Ascending aorta (tissue), 2 donors: ENCODE data around the gene SKAP1. TPM values are rescaled to one million over a fixed set of nuclear protein-coding genes. Genes with fewer than 3 reads are reported as not detected.
A peak's percentile ranks its signal among the peaks of the same experiment; 100 is the strongest.

ENCODE experiments used
- DNase-seq, 2 donors: peaks; one replicate each; pipeline ENCODE4 v3.0.0-alpha.2; 2019; ENCODE audit warnings: low spot score in 2 of 2
- H3K27ac ChIP-seq, 2 donors: fragments of 200-600 bp; sonication (generic); one replicate each; pipeline ENCODE4 v1.5.1; 2016 to 2017; ENCODE audit warnings: mild to moderate bottlenecking in 1 of 2
- H3K27me3 ChIP-seq: fragments of 200-600 bp; sonication (generic); one replicate; pipeline ENCODE4 v1.5.1; 2017
- H3K36me3 ChIP-seq, 2 donors: fragments of 200-600 bp; sonication (generic); one replicate each; pipeline ENCODE4 v1.5.1; 2016
- H3K4me1 ChIP-seq, 2 donors: fragments of 200-600 bp; sonication (generic); one replicate each; pipeline ENCODE4 v1.5.1; 2016 to 2017; ENCODE audit warnings: mild to moderate bottlenecking in 1 of 2
- H3K4me3 ChIP-seq, 2 donors: fragments of 200-600 bp; sonication (generic); one replicate each; pipeline ENCODE4 v1.5.1; 2016 to 2017; ENCODE audit warnings: mild to moderate bottlenecking in 1 of 2
- H3K9me3 ChIP-seq, 2 donors: fragments of 200-600 bp; sonication (generic); one replicate each; pipeline ENCODE4 v1.5.1; 2016
- intact Hi-C: fragments of 100-400 bp; cut with DNase I; formaldehyde crosslinking; loops from one replicate; pipeline ENCODE4 v1.15.1; 2023
- total RNA-seq: library from RNA; depleted of rRNA; stranded (reverse); fragments of >200 nt; gene quantifications from one replicate; pipeline ENCODE4 v1.1.0, GENCODE V29; 2016
- TF ChIP-seq, protein P1 (sequence below), 3 experiments: fragments of 200-600 bp in 2 of 3; fragments of 450-650 bp in 1 of 3; sonication (generic) in 2 of 3; IDR thresholded peaks; one replicate each; pipeline ENCODE4 v1.5.1; 2016 to 2019; ENCODE audit warnings: antibody characterized with exemption in 3 of 3, mild to moderate bottlenecking in 1 of 3, moderate library complexity in 1 of 3

The SKAP1 gene
- total RNA-seq, 1 donor from 2014 or later, result not detected

DNA sequence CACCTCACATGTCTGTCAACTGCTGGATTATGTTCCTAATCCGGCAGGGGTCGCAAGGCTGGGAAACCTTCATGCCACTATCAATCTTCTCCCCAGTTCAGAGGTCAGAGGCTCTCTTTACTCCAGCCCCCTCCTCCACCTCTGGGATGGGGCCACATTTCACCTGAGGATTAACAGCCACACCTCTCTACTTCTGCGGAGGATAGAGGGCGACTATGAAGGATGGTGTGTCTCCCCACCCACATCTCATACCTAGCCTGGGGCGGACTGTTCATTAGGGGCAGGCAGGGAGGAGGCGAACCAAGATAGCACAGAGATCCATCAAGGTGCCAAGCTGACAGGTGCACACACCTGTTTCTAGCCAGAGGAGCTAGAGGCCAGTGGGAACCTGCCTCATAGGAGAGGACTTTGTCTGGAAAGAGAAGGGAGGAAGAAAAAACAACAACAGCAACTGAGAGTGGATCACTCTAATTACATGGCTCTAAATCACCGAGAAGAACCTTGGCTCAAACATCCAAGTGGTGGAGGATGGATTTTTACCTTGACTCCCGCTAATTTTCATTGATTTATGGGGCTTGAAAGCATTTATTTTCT lies 41.9 kb upstream of the SKAP1 start:
- H3K36me3 ChIP-seq, result no peaks in the 10 kb centered on the region
- no peak overlapping the region for H3K4me3 ChIP-seq
- no peak for DNase-seq
- no peaks in the 10 kb centered on the region for H3K4me1 ChIP-seq
- H3K27me3 ChIP-seq, result no peaks in the 10 kb centered on the region
- H3K9me3 ChIP-seq, result no peaks in the 10 kb centered on the region
- TF ChIP-seq, protein P1, sequence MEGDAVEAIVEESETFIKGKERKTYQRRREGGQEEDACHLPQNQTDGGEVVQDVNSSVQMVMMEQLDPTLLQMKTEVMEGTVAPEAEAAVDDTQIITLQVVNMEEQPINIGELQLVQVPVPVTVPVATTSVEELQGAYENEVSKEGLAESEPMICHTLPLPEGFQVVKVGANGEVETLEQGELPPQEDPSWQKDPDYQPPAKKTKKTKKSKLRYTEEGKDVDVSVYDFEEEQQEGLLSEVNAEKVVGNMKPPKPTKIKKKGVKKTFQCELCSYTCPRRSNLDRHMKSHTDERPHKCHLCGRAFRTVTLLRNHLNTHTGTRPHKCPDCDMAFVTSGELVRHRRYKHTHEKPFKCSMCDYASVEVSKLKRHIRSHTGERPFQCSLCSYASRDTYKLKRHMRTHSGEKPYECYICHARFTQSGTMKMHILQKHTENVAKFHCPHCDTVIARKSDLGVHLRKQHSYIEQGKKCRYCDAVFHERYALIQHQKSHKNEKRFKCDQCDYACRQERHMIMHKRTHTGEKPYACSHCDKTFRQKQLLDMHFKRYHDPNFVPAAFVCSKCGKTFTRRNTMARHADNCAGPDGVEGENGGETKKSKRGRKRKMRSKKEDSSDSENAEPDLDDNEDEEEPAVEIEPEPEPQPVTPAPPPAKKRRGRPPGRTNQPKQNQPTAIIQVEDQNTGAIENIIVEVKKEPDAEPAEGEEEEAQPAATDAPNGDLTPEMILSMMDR (IDR thresholded peaks at IDR 0.05), result no peak
- intact Hi-C loops, result no loop called here
- H3K27ac ChIP-seq, result no peak overlapping the region

DNA sequence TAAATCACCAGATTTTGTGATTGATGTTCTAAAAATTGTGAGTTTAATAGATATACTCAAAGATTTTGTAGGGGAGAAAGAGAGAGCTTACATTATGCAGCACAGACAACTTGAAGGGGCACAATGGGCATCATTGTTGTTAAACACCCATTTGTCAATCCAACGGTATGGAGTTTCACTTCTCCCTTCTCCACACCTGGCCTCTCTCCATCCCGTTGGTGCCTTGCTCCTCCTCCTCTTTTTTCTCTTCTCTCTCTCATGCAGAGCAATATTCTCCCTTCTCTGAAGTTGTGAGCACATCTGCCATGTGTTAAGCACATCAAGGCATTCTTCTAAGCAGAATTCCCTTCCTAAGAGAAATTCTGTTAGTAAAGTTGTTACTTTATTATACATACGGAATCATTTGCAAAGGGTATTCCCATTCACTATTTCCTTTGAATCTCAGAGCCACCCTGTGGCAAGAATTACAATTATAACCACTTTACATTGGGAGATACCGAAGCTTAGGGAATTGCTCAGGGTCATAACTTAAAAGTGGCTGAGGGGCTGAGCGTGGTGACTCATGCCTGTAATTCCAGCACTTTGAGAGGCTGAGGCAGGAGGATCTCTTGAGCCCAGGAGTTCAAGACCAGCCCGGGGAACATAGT lies 40.5 kb upstream of the SKAP1 start:
- Histone ChIP-seq H3K36me3 (no peaks in the 10 kb centered on the region), H3K9me3 (no peaks in the 10 kb centered on the region), H3K4me3 (no peak overlapping the region), H3K27ac (no peak overlapping the region), H3K27me3 (no peaks in the 10 kb centered on the region), H3K4me1 (no peaks in the 10 kb centered on the region)
- TF ChIP-seq, protein P1 (IDR thresholded peaks at IDR 0.05), result peak in 1 of 3 experiments; percentile 10
- no peak for DNase-seq
- intact Hi-C loops, result no loop called here

DNA sequence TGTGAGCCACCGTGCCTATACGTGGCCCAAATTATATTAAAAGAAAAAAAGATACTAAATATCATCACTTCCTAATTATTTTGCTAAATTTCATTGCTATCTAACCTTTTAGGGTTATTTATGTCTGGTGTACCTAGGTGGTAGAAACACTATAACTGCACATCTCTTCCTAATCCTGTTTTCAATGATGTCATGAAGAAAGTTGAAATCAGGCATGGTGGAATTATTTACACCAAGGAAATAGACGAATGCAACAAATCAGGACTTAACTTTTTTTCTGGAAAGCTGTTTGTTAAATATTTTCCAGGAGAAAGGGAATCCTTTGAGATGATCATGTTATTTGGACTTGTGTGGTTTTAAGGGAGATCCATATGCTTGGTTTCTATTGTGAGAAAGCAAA lies 39.2 kb upstream of the SKAP1 start:
- TF ChIP-seq, protein P1 (IDR thresholded peaks at IDR 0.05), result no peak
- no peak overlapping the region for H3K27ac ChIP-seq
- no peak overlapping the region for H3K4me3 ChIP-seq
- no peaks in the 10 kb centered on the region for H3K27me3 ChIP-seq
- intact Hi-C loops, result no loop called here
- no peaks in the 10 kb centered on the region for H3K4me1 ChIP-seq
- no peaks in the 10 kb centered on the region for H3K36me3 ChIP-seq
- H3K9me3 ChIP-seq, result no peaks in the 10 kb centered on the region
- no peak for DNase-seq

DNA sequence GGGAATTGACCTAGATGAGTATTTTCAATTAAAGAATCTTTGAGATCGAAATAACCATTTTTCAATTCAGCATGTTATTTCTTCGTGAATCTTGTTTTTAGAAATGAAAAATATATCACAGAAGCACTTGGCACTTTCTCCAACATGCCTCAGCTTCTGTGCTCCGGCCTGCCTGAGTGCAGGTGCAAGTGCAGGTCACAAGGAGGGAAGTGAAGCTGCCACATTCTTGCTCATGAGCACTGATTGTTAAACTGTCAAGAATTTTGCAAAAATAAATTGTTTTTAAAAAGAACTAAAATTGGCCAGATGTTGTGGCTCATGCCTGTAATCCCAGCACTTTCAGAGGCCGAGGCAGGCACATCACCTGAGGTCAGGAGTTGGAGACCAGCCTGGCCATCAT lies 38.3 kb upstream of the SKAP1 start:
- Histone ChIP-seq H3K4me1 (no peaks in the 10 kb centered on the region), H3K27me3 (no peaks in the 10 kb centered on the region), H3K27ac (no peak overlapping the region), H3K9me3 (no peaks in the 10 kb centered on the region), H3K36me3 (no peaks in the 10 kb centered on the region), H3K4me3 (no peak overlapping the region)
- TF ChIP-seq, protein P1 (IDR thresholded peaks at IDR 0.05), result no peak
- DNase-seq, result no peak
- intact Hi-C loops, result no loop called here

GRCh38 chr17:48465884-48466283 lies 35.9 kb upstream of the SKAP1 start:
- intact Hi-C loops, result no loop called here
- DNase-seq, result no peak

More at GRCh38 chr17:48465884-48466283, 35.9 kb upstream of the SKAP1 start:
- TF ChIP-seq, protein P1 (IDR thresholded peaks at IDR 0.05), result no peak
- Histone ChIP-seq H3K27me3 (no peaks in the 10 kb centered on the region), H3K36me3 (no peaks in the 10 kb centered on the region), H3K9me3 (no peaks in the 10 kb centered on the region), H3K27ac (no peak overlapping the region), H3K4me1 (no peaks in the 10 kb centered on the region), H3K4me3 (no peak overlapping the region)
